Measurements from ENCODE around the gene CSH1. TPM values are rescaled to one million over a fixed set of nuclear protein-coding genes. Genes with fewer than 3 reads are reported as not detected.

CSH1 gene
- not detected in 2 replicates for total RNA-seq

GRCh38 chr17:63896524-63897354 is at the start of gene CSH1:
CSH1 (minus strand) TSS chr17:63896574; CDS start chr17:63896511, 63 bp downstream.

GRCh38 chr17:63931981-63932561 is 35.7 kb upstream of the CSH1 start, which contains the start of gene CD79B:
CD79B (minus strand) TSS chr17:63932331; CDS start chr17:63932261, 70 bp downstream.

GRCh38 chr17:63918789-63919305 is 22.5 kb upstream of the CSH1 start, which contains the start of gene GH1:
GH1 (minus strand) TSS chr17:63918839; CDS start chr17:63918776, 63 bp downstream.

GRCh38 chr17:63911041-63911635 is 14.8 kb upstream of the CSH1 start, which contains the start of gene CSHL1:
CSHL1 (minus strand) TSS chr17:63911258; CDS start chr17:63911196, 62 bp downstream.

GRCh38 chr17:63881935-63882601 is 14.3 kb downstream of the CSH1 start, which contains the start of gene GH2:
GH2 (minus strand) TSS chr17:63881944; CDS start chr17:63881801, 143 bp downstream.

GRCh38 chr17:63873577-63873976 is 22.8 kb downstream of the CSH1 start, which contains the start of gene CSH2:
CSH2 (minus strand) TSS chr17:63873677; CDS start chr17:63873614, 63 bp downstream.

Other genes with a start within 250 kb of the CSH1 start
- 4.5 and 10.4 TPM in 2 replicates for gene LIMD2, start 196.4 kb downstream of the CSH1 start, total RNA-seq
- 5.8 and 7.5 TPM in 2 replicates for gene STRADA, start 154.8 kb downstream of the CSH1 start, total RNA-seq
- gene CCDC47, start 123.0 kb downstream of the CSH1 start, total RNA-seq = 78.2 and 78.3 TPM in 2 replicates
- 41.3 and 44.3 TPM in 2 replicates for gene DDX42, start 122.4 kb downstream of the CSH1 start, total RNA-seq
- gene PSMC5, start 69.1 kb downstream of the CSH1 start, total RNA-seq = 14.3 and 27.7 TPM in 2 replicates
- 55.2 and 66.3 TPM in 2 replicates for gene FTSJ3, start 68.9 kb downstream of the CSH1 start, total RNA-seq
- 121 and 165 TPM in 2 replicates for gene SMARCD2, start 53.9 kb downstream of the CSH1 start, total RNA-seq
- not detected in 2 replicates for gene CSH2, start 22.9 kb downstream of the CSH1 start, total RNA-seq
- gene GH2, start 14.6 kb downstream of the CSH1 start, total RNA-seq = not detected in 2 replicates
- gene CSHL1, start 14.7 kb upstream of the CSH1 start, total RNA-seq = not detected in 2 replicates
- not detected in 2 replicates for gene GH1, start 22.3 kb upstream of the CSH1 start, total RNA-seq
- gene CD79B, start 35.8 kb upstream of the CSH1 start, total RNA-seq = not detected in 2 replicates
- gene SCN4A, start 76.3 kb upstream of the CSH1 start, total RNA-seq = under 0.01 TPM in 1 of 2 replicates, not detected in the other
- gene PRR29, start 101.8 kb upstream of the CSH1 start, total RNA-seq = not detected in 2 replicates
- 0.43 and 5.5 TPM in 2 replicates for gene ICAM2, start 124.1 kb upstream of the CSH1 start, total RNA-seq
- 21.5 and 25.3 TPM in 2 replicates for gene ERN1, start 233.6 kb upstream of the CSH1 start, total RNA-seq

Measured in tracheal epithelial cell (primary cell).